D341Med (cell line): Measurements from ENCODE around the gene KCNMB4.
"Not testable (repeated sequence)": the region's sequence is repeated elsewhere in the genome, so short reads cannot be mapped to it uniquely, and the experiment has no call there.

ENCODE experiments used
- DNase-seq: peaks from one replicate; pipeline ENCODE4 v3.0.0; 2012; ENCODE audit warnings: low spot score

Gene KCNMB4

GRCh38 chr12:70372881-70373280 is 6.8 kb downstream of the KCNMB4 start:
- DNase-seq, result no peak

DNA sequence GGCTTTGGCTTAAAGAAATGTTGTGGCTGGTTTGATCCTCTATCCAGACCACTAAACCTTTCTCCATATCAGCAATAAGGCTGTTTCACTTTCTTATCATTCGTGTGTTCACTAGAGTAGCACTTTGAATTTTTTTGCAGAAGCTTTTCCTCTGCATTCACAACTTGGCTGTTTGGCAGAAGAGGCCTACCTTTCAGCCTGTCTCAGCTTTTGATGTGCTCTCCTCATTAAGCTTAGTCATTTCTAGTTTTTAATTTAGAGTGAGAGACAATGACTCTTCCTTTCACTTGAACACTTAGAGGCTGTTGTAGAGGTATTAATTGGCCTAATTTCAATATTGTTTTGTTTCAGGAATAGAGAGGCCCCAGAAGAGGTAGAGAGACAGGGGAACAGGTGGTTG is 13.8 kb downstream of the KCNMB4 start:
- DNase-seq, result no peak

GRCh38 chr12:70383484-70383883 is 17.4 kb downstream of the KCNMB4 start:
- no peak for DNase-seq

DNA sequence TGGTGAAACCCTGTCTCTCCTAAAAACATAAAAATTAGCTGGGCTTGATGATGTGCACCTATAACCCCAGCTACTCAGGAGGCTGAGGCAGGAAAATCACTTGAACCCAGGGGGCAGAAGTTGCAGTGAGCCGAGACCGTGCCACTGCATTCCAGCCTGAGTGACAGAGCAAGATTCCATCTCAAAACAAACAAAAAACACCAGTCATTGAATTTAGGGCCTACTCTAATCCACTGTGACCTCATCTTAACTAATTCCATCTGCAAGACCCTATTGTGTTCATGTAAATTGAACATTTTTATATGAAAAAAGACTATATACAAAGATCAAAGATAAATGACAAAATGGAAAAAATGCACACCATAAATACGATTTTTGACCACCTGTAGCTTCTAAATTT is 17.8 kb downstream of the KCNMB4 start:
- DNase-seq, result no peak

DNA sequence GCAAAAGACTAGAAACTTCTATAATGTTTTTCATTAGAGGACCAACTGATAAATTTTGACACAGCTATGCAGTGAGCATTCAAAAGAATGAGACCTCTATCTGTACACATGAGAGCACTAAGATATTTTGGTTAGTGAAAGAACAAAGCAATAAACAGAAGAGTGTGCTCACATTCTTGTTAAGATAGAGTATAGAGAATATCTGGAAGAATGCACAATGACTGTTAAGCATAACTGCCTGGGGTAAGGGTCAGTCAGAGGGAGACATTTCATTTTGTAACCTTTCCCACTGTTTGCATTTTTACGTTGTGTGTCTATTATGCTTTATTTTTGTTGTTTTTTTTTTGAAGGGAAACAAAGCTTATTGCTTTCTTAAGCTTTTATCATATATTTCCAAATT is 20.7 kb downstream of the KCNMB4 start:
- DNase-seq, result no peak

- DNase-seq, result no peak
Observed at GRCh38 chr12:70389678-70390077, 23.6 kb downstream of the KCNMB4 start.

GRCh38 chr12:70392631-70393030 is 26.5 kb downstream of the KCNMB4 start:
- not testable (repeated sequence) for DNase-seq

- DNase-seq, result no peak
Observed at GRCh38 chr12:70393787-70394499, 27.9 kb downstream of the KCNMB4 start.

- no peak for DNase-seq
Observed at GRCh38 chr12:70398002-70398401, 31.9 kb downstream of the KCNMB4 start.

GRCh38 chr12:70398862-70399261 is 32.8 kb downstream of the KCNMB4 start:
- DNase-seq, result no peak

GRCh38 chr12:70399311-70399710 is 33.2 kb downstream of the KCNMB4 start:
- DNase-seq, result no peak

GRCh38 chr12:70400124-70400523 is 34.0 kb downstream of the KCNMB4 start:
- DNase-seq, result no peak

- no peak for DNase-seq
Observed at GRCh38 chr12:70402597-70402996, 36.5 kb downstream of the KCNMB4 start.

- no peak for DNase-seq
Observed at GRCh38 chr12:70403826-70404225, 37.7 kb downstream of the KCNMB4 start.

DNA sequence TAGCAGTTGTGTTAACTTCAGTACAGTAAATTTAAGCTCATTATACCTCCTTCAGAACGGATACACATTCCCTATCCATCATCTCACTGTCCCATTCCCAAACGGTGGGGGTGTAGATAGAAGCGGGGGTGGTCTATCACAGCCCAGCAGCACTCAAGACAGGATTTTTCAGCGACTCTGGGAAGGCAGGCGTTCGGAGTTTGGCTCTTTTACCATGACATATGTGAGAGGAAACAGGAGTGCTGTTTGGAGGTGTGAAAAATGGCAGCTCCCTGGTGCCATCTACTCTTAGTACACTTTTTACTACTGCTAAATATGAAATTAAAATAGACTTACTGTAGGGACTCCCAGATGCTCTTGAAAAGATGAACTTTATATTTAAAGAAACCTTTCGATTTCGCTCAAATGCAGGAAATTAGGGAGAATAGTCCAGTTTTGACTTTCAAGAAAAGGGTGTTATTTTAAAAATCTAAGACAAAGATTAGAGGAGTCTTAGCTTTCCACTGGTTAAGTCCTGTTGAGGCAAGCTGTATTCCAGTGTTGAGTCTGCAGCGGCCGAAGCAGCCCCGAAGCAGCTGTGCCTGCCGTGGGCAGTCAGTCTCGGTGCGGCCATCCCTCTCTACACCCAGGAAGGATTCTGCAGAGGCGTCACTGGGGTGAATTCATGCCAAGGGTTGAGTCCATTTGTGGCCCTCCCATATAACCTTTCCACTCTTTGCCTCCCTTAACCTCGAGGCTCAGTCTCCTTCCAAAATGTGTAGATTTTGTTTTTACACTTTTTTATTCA is 42.1 kb downstream of the KCNMB4 start:
- DNase-seq, result no peak

DNA sequence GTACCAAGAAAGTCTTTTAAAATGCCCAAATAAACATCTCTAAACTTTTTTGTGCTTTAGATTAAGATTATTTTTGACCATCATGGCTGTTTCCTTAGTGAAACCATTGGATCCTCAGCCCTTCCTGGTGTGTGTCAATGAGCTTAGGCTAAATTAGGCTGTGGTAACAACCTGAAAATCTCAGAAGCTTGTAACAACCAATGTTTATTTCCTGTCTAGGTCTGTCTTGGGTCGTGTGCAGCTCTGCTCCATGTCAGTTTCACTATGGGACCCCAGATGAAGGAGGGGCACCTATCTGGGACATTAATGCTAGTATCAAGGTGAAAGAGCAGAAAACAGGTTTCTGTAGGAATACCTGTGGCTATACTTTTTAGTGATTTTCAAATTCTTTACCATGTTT is 49.9 kb downstream of the KCNMB4 start:
- no peak for DNase-seq

- DNase-seq, result no peak
Observed at GRCh38 chr12:70417121-70417520, 51.0 kb downstream of the KCNMB4 start.

DNA sequence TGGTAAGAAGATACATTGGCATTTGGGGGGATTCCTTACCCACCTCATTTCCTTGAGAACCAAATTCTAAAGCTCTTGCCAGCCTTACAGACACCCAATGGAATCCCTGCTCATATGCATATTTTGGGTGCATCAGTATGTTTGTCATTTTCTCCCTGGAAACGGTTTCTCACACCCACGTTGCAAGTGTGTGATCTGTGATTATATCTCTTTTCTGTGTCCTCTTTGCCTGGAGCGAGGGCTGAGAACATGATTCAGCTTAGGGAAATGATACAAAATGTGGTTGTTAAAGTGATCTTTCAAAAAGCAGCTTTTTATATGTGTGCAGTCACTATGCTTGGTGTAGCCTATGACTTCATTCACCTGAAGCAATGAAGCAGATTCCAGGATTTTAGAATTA is 52.0 kb downstream of the KCNMB4 start:
- no peak for DNase-seq

DNA sequence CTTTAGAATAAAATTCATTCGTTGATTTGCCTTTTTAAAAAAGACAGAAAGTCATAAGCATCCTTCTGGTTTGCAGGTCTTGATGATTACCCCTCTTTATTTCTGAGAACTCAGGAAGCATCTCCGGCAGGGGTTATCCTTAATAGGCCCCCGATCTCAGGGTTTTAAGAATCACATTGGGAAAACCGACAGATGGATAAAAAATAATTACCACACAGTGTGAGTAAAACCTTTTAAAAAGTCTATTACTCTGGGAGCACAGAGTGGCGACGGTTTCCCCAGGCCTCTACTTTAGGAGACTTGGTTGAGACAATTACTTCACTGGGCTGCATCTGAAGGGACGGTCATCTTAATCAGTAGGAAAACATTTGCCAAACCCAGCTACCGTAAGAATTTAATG is 56.5 kb downstream of the KCNMB4 start:
- DNase-seq, result no peak

DNA sequence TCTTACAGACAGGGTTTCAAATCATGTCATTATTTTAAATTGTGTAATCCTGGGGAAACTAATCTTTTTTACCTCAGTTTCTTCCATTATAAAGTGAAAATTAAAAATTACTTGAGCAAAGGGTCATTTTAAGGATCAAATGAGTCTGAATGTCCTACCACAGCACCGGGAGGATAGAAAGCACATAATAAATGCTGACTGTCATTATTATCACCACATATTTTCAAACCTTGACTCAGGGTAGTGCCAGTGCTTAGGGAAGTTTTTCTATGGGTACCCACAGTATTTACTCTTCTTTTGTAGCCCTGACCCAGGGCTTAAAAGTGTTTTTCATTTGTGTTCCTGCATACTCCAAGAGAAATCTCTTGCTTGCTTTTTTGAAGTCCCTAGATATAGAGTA is 60.5 kb downstream of the KCNMB4 start:
- no peak for DNase-seq

DNA sequence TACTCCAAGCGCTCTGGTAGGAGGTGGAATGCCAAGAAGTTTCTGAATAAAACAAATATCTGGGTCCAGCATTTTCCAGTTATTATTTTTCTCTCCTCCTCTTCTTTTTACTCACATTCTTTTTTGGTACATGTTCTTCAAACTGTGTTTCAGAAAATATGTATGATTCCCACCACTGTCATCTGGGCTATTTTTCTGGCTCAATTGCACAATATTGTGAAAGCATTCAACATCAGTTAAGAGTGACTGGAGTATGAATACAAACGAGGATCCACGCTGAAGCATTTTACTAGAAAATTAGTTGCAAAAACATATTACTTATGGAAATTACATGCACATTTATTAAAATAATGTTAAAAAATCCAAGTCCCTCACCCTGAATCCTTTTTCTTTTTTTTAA is 61.5 kb downstream of the KCNMB4 start:
- DNase-seq, result no peak

DNA sequence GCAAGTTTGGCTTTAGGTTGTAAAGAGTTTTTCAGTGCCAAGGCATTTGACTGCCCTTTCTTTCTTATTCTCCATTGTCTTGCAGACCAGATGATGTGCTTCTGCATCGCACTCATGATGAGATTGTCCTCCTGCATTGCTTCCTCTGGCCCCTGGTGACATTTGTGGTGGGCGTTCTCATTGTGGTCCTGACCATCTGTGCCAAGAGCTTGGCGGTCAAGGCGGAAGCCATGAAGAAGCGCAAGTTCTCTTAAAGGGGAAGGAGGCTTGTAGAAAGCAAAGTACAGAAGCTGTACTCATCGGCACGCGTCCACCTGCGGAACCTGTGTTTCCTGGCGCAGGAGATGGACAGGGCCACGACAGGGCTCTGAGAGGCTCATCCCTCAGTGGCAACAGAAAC is 64.3 kb downstream of the KCNMB4 start:
- no peak for DNase-seq

DNA sequence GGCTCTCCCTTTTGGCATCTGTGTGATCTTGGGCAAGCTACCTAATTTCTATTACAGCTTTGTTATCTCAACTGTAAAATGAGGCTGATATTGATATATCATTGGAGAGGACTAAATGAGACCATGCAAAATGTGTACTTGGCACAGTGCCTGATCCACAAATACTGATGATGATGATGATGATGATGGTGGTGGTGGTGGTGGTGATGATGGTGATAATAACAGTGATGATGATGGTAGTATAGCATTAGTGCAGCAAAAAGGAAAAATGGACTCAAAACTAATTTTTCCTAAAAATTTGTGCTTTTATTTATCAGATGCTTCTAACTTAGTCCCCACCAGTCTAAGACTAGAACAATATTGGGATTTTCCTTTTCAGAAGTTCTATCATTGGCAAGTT is 70.7 kb downstream of the KCNMB4 start:
- no peak for DNase-seq
